H1 (cell line): Measurements from ENCODE around the gene AOPEP. TPM values are rescaled to one million over a fixed set of nuclear protein-coding genes. Genes with fewer than 3 reads are reported as not detected.

Source experiments
- CTCF ChIA-PET: fragments of 300-600 bp; sonication (Branson Sonifier 250); formaldehyde crosslinking; loops from one replicate; lab custom pipeline; 2021; ENCODE audit not compliant: partially characterized antibody; lab: Charles Lee
- POLR2A ChIA-PET: fragments of 300-600 bp; sonication (Branson Sonifier 250); formaldehyde crosslinking; loops from one replicate; lab custom pipeline; 2021; ENCODE audit warnings: inconsistent platforms; ENCODE audit not compliant: partially characterized antibody; lab: Charles Lee
- DNase-seq, 2 experiments: peaks; one replicate each; pipeline versions ENCODE4 v3.0.0 to v3.0.0-alpha.2; 2010 to 2022; ENCODE audit warnings: low spot score in 2 of 2, low read depth in 1 of 2, mixed read lengths in 1 of 2
- FAIRE-seq: peaks from 2 replicates; lab custom pipeline; 2011; peaks lifted over from hg19 to GRCh38; lab: Jason Lieb, UNC
- H2AFZ ChIP-seq: 2 replicates; pipeline ENCODE4 v1.8.1; 2012; ENCODE audit warnings: low read length, inconsistent platforms
- H2AK5ac ChIP-seq: 2 replicates; pipeline ENCODE4 v1.6.1; 2013; ENCODE audit warnings: low read depth, low read length
- H2BK120ac ChIP-seq: replicated peaks from 2 replicates; pipeline ENCODE3; 2013; ENCODE audit warnings: low read depth, low read length, inconsistent platforms
- H2BK12ac ChIP-seq: 2 replicates; pipeline ENCODE4 v1.6.1; 2013; ENCODE audit warnings: low read depth, low read length
- H2BK15ac ChIP-seq: 2 replicates; pipeline ENCODE4 v1.6.1; 2013; ENCODE audit warnings: low read length
- H2BK20ac ChIP-seq: 2 replicates; pipeline ENCODE4 v1.6.1; 2013; ENCODE audit warnings: low read length
- H2BK5ac ChIP-seq: 2 replicates; pipeline ENCODE4 v1.6.1; 2013; ENCODE audit warnings: low read depth, low read length
- H3K14ac ChIP-seq: 2 replicates; pipeline ENCODE4 v1.6.1; 2013; ENCODE audit warnings: inconsistent platforms; ENCODE audit not compliant: insufficient read length
- H3K18ac ChIP-seq: 2 replicates; pipeline ENCODE4 v1.6.1; 2013; ENCODE audit warnings: low read length; ENCODE audit errors: extremely low read depth
- H3K23ac ChIP-seq: 2 replicates; pipeline ENCODE4 v1.6.1; 2013; ENCODE audit warnings: inconsistent platforms; ENCODE audit not compliant: insufficient read length
- H3K23me2 ChIP-seq: 2 replicates; pipeline ENCODE4 v1.6.1; 2013; ENCODE audit warnings: low read depth, low read length
- H3K27ac ChIP-seq: 2 replicates; pipeline ENCODE4 v1.6.1; 2011; ENCODE audit warnings: low read depth, low read length, inconsistent platforms
- H3K27me3 ChIP-seq, 4 experiments: replicated peaks in 1 of 4; 1 replicate in 1 of 4; 2 replicates in 3 of 4; pipeline versions ENCODE4 v1.6.1 to v1.8.1; 2011 to 2013; ENCODE audit warnings: low read length in 3 of 4, mild to moderate bottlenecking in 3 of 4, inconsistent platforms in 2 of 4, mixed read lengths in 2 of 4, moderate library complexity in 1 of 4; ENCODE audit not compliant: control insufficient read depth in 3 of 4, insufficient read depth in 3 of 4; ENCODE audit errors: extremely low read depth in 1 of 4
- H3K36me3 ChIP-seq, 4 experiments: 2 replicates each; pipeline versions ENCODE4 v1.6.1 to v1.8.1; 2011 to 2013; ENCODE audit warnings: mild to moderate bottlenecking in 4 of 4, low read length in 3 of 4, moderate library complexity in 2 of 4, control low read depth in 1 of 4, inconsistent platforms in 1 of 4; ENCODE audit not compliant: insufficient read depth in 4 of 4, control insufficient read depth in 2 of 4
- H3K4ac ChIP-seq: replicated peaks from 2 replicates; pipeline ENCODE3; 2013; ENCODE audit warnings: low read length, low read depth, mixed read lengths, inconsistent platforms; ENCODE audit not compliant: insufficient read length
- H3K4me1 ChIP-seq, 4 experiments: replicated peaks in 1 of 4; 1 replicate in 1 of 4; 2 replicates in 3 of 4; pipeline versions ENCODE4 v1.6.1 to v1.8.1; 2011 to 2013; ENCODE audit warnings: low read length in 3 of 4, inconsistent platforms in 2 of 4, mixed read lengths in 1 of 4; ENCODE audit not compliant: insufficient read depth in 4 of 4, control insufficient read depth in 3 of 4
- H3K4me2 ChIP-seq, 2 experiments: 2 replicates each; pipeline versions ENCODE4 v1.6.1 to v1.8.1; 2011 to 2013; ENCODE audit warnings: low read depth in 2 of 2, low read length in 2 of 2, control low read depth in 1 of 2, inconsistent platforms in 1 of 2, mild to moderate bottlenecking in 1 of 2; ENCODE audit not compliant: insufficient read depth in 1 of 2
- H3K4me3 ChIP-seq, 4 experiments: fragments of 200-600, 300-600 bp in 1 of 4; sonication (generic), shearing (Covaris generic), sonication (Bioruptor Twin) in 1 of 4; 2 replicates each; pipeline versions ENCODE4 v1.5.1 to v1.8.1; 2011 to 2016; ENCODE audit warnings: low read length in 4 of 4, low read depth in 3 of 4, control low read depth in 2 of 4, inconsistent platforms in 2 of 4, mild to moderate bottlenecking in 2 of 4, mixed read lengths in 1 of 4, moderate library complexity in 1 of 4; ENCODE audit not compliant: insufficient read depth in 2 of 4; ENCODE audit errors: extremely low read depth in 1 of 4
- H3K56ac ChIP-seq: replicated peaks from 2 replicates; pipeline ENCODE3; 2013; ENCODE audit warnings: low read depth, mild to moderate bottlenecking, mixed read lengths, low read length, inconsistent platforms; ENCODE audit not compliant: insufficient read length
- H3K79me1 ChIP-seq: 2 replicates; pipeline ENCODE4 v1.6.1; 2013; ENCODE audit warnings: low read depth, low read length, control low read depth
- H3K79me2 ChIP-seq, 2 experiments: 2 replicates each; pipeline versions ENCODE4 v1.6.1 to v1.8.1; 2012 to 2013; ENCODE audit warnings: low read length in 2 of 2, mild to moderate bottlenecking in 2 of 2, inconsistent platforms in 1 of 2; ENCODE audit not compliant: insufficient read depth in 2 of 2, control insufficient read depth in 1 of 2
- H3K9ac ChIP-seq, 4 experiments: replicated peaks in 1 of 4; 1 replicate in 1 of 4; 2 replicates in 3 of 4; pipeline versions ENCODE4 v1.6.1 to v1.8.1; 2011 to 2013; ENCODE audit warnings: low read depth in 3 of 4, low read length in 3 of 4, control low read depth in 2 of 4, mild to moderate bottlenecking in 2 of 4, moderate library complexity in 2 of 4, inconsistent platforms in 1 of 4; ENCODE audit errors: extremely low read depth in 1 of 4
- H3K9me3 ChIP-seq, 2 experiments: 2 replicates each; pipeline versions ENCODE4 v1.6.1 to v1.8.1; 2012 to 2013; ENCODE audit warnings: mild to moderate bottlenecking in 2 of 2, moderate library complexity in 2 of 2, control low read depth in 1 of 2, inconsistent platforms in 1 of 2, low read depth in 1 of 2, low read length in 1 of 2, mixed read lengths in 1 of 2; ENCODE audit not compliant: insufficient read depth in 2 of 2
- H4K20me1 ChIP-seq, 2 experiments: replicated peaks in 1 of 2; 2 replicates each; pipeline versions ENCODE3 to v1.8.1; 2011 to 2013; ENCODE audit warnings: inconsistent platforms in 2 of 2, low read length in 2 of 2, mild to moderate bottlenecking in 1 of 2; ENCODE audit not compliant: insufficient read depth in 2 of 2, control insufficient read depth in 1 of 2
- H4K5ac ChIP-seq: 2 replicates; pipeline ENCODE4 v1.6.1; 2013; ENCODE audit warnings: low read length, low read depth, mixed read lengths, inconsistent platforms; ENCODE audit not compliant: insufficient read length
- H4K8ac ChIP-seq: 2 replicates; pipeline ENCODE4 v1.8.0; 2013; ENCODE audit warnings: mild to moderate bottlenecking, moderate library complexity, low read length, inconsistent platforms; ENCODE audit not compliant: insufficient read depth; ENCODE audit errors: extremely low read depth
- H4K91ac ChIP-seq: replicated peaks from 2 replicates; pipeline ENCODE3; 2013; ENCODE audit warnings: low read length, mixed read lengths, inconsistent platforms; ENCODE audit not compliant: insufficient read length
- EGR1 ChIP-seq: IDR thresholded peaks from 2 replicates; pipeline ENCODE4 v1.6.1; 2011; ENCODE audit warnings: low read depth, low read length, borderline replicate concordance
- EP300 ChIP-seq, 2 experiments: IDR thresholded peaks; 1 replicate in 1 of 2; 2 replicates in 1 of 2; pipeline ENCODE4 v1.6.1; 2011 to 2012; ENCODE audit warnings: low read depth in 2 of 2, low read length in 2 of 2, mild to moderate bottlenecking in 2 of 2, borderline replicate concordance in 1 of 2, inconsistent platforms in 1 of 2, moderate library complexity in 1 of 2
- GTF2F1 ChIP-seq: IDR thresholded peaks from 2 replicates; pipeline ENCODE4 v1.6.1; 2012; ENCODE audit warnings: low read depth, low read length, improper control_type of control experiment, borderline replicate concordance
- JUND ChIP-seq: IDR thresholded peaks from 2 replicates; pipeline ENCODE4 v1.6.1; 2011; ENCODE audit warnings: mild to moderate bottlenecking, improper control_type of control experiment, low read length
- KDM5A ChIP-seq: fragments of 200-600 bp; IDR thresholded peaks from 2 replicates; pipeline ENCODE4 v1.7.1; 2012; ENCODE audit warnings: mild to moderate bottlenecking, low read length, inconsistent platforms, mixed read lengths
- NRF1 ChIP-seq: IDR thresholded peaks from 2 replicates; pipeline ENCODE4 v1.6.1; 2011; ENCODE audit warnings: mild to moderate bottlenecking, low read depth, low read length, improper control_type of control experiment
- POLR2A ChIP-seq, 2 experiments: IDR thresholded peaks; 1 replicate in 1 of 2; 2 replicates in 1 of 2; pipeline ENCODE4 v1.6.1; 2011; ENCODE audit warnings: low read depth in 2 of 2, low read length in 2 of 2, mild to moderate bottlenecking in 2 of 2; ENCODE audit errors: control extremely low read depth in 1 of 2
- SAP30 ChIP-seq: fragments of 300-600 bp; sonication (generic); IDR thresholded peaks from 2 replicates; pipeline ENCODE4 v1.7.1; 2012; ENCODE audit warnings: low read length, moderate library complexity, mild to moderate bottlenecking, inconsistent platforms; ENCODE audit not compliant: insufficient read depth, insufficient replicate concordance
- SP4 ChIP-seq: IDR thresholded peaks from 2 replicates; pipeline ENCODE4 v1.6.1; 2012; ENCODE audit warnings: low read length, inconsistent platforms
- WGBS, 2 experiments: shearing (Covaris generic) in 1 of 2; methylation state at CpG; one replicate each; pipeline versions ENCODE4 v1.1.6 to v1.1.7; 2013 to 2015; ENCODE audit warnings: low lambda C conversion rate in 2 of 2, mixed read lengths in 2 of 2, inconsistent platforms in 1 of 2, low coverage in 1 of 2, missing lambda C conversion rate in 1 of 2; ENCODE audit not compliant: insufficient replicate concordance in 2 of 2, insufficient coverage in 1 of 2, insufficient read length in 1 of 2; ENCODE audit errors: extremely low coverage in 1 of 2, missing lambda C conversion rate in 1 of 2; 5-methylcytosine and 5-hydroxymethylcytosine counted together
- polyA plus RNA-seq, 7 experiments: library from polyadenylated mRNA; depleted of rRNA in 3 of 7; stranded (reverse) in 5 of 7; unstranded in 2 of 7; fragments of >200 nt in 5 of 7; fragments of 200-250 nt in 2 of 7; gene quantifications; 1 replicate in 5 of 7; 2 replicates in 1 of 7; 4 replicates in 1 of 7; pipeline versions ENCODE4 v1.2.1 to v1.2.3, GENCODE V29; 2011 to 2013; ENCODE audit warnings: missing spikeins in 2 of 7, mixed read lengths in 2 of 7
- total RNA-seq: library from RNA; stranded (reverse); fragmentation: NEBNext Ultra II Directional; extraction: Animal tissue kit (Norgen Biotek cat#: 25700); gene quantifications from 2 replicates; pipeline ENCODE4 v1.2.1, GENCODE V29; 2021
- TF ChIP-seq, protein P1 (sequence below), 3 experiments: IDR thresholded peaks; 1 replicate in 2 of 3; 2 replicates in 1 of 3; pipeline versions ENCODE4 v1.5.1 to v1.6.1; 2011; ENCODE audit warnings: low read length in 3 of 3, mild to moderate bottlenecking in 3 of 3, inconsistent platforms in 2 of 3, low read depth in 1 of 3, moderate library complexity in 1 of 3; ENCODE audit not compliant: insufficient read depth in 1 of 3; ENCODE audit errors: control extremely low read depth in 1 of 3

Gene AOPEP
- total and polyA plus RNA-seq, 2 of the 8 experiments (the other 6 are each of a cell fraction or from before 2014, with no cell fraction given): 6.1 to 14.3 TPM

GRCh38 chr9:95047452-95048224 is 321.1 kb downstream of the AOPEP start:
- Histone ChIP-seq H4K5ac (no peak overlapping the region), H3K4me1 (peaks cover 6 to 20% (median 12%) of the 10 kb centered on the region in 4 experiments), H3K36me3 (no peaks in the 10 kb centered on the region), H3K4me2 (peak overlapping the region; percentile 84 to 86; a peak in 2 of 4 replicates), H2BK12ac (no peak overlapping the region), H2BK120ac (no peak overlapping the region), H2AFZ (no peak overlapping the region), H2AK5ac (no peak overlapping the region), H3K14ac (no peak overlapping the region), H3K4me3 (peak overlapping the region in 1 of 4 experiments; percentile 71; a peak in 2 of 8 replicates), H4K91ac (no peak overlapping the region), H3K23ac (no peak overlapping the region), H3K27ac (no peak overlapping the region), H3K9ac (no peak overlapping the region), H4K20me1 (peaks cover 0 to 5% of the 10 kb centered on the region in 2 experiments), H3K79me1 (no peaks in the 10 kb centered on the region), H2BK5ac (no peak overlapping the region), H3K23me2 (peaks cover 12% of the 10 kb centered on the region), H4K8ac (no peak overlapping the region), H3K4ac (no peak overlapping the region), H3K56ac (no peak overlapping the region), H3K18ac (no peak overlapping the region), H3K79me2 (no peaks in the 10 kb centered on the region), H3K9me3 (no peaks in the 10 kb centered on the region), H3K27me3 (peaks cover 0 to 20% (median 9%) of the 10 kb centered on the region in 4 experiments; a peak in 6 of 7 replicates), H2BK20ac (no peak overlapping the region), H2BK15ac (no peak overlapping the region)
- DNase-seq (no peak), FAIRE-seq (no peak)
- ChIA-PET CTCF (interaction anchor here (0.5 to 4.4 kb wide), 7 partner anchors 23 to 264 kb away, joined by 3 to 22 read pairs (median 4); no protein-coding TSS in a partner anchor), POLR2A (interaction anchor here (0.6 kb wide), 1 partner anchor 75 kb away, joined by 3 read pairs; no protein-coding TSS in a partner anchor)
- 73% methylated on average over 3 of the region's 3 CpGs; no CpG with 5 or more reads in 1 of the 2 experiments for WGBS, 2 experiments
- TF ChIP-seq JUND (no peak), EP300 (IDR thresholded peaks at IDR 0.05; ENCODE audit: borderline replicate concordance in 1 of 2, low read depth in 2 of 2, low read length in 2 of 2) (no peak), EGR1 (no peak), NRF1 (no peak), KDM5A (no peak), GTF2F1 (no peak), POLR2A (IDR thresholded peaks at IDR 0.05; ENCODE audit: control extremely low read depth in 1 of 2, low read depth in 2 of 2, low read length in 2 of 2) (no peak), SP4 (no peak), SAP30 (no peak)
- TF ChIP-seq, protein P1, sequence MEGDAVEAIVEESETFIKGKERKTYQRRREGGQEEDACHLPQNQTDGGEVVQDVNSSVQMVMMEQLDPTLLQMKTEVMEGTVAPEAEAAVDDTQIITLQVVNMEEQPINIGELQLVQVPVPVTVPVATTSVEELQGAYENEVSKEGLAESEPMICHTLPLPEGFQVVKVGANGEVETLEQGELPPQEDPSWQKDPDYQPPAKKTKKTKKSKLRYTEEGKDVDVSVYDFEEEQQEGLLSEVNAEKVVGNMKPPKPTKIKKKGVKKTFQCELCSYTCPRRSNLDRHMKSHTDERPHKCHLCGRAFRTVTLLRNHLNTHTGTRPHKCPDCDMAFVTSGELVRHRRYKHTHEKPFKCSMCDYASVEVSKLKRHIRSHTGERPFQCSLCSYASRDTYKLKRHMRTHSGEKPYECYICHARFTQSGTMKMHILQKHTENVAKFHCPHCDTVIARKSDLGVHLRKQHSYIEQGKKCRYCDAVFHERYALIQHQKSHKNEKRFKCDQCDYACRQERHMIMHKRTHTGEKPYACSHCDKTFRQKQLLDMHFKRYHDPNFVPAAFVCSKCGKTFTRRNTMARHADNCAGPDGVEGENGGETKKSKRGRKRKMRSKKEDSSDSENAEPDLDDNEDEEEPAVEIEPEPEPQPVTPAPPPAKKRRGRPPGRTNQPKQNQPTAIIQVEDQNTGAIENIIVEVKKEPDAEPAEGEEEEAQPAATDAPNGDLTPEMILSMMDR (IDR thresholded peaks at IDR 0.05; ENCODE audit: control extremely low read depth in 1 of 3, insufficient read depth in 1 of 3, low read depth in 1 of 3, low read length in 3 of 3): no peak
